ENCODE results near the gene GOLGB1. TPM values are rescaled to one million over a fixed set of nuclear protein-coding genes. Genes with fewer than 3 reads are reported as not detected.

GOLGB1 gene
- total and polyA plus RNA-seq, 2 donors (not counting 3 experiments of a cell fraction or from before 2014, with no cell fraction given) = 7.4 to 42.7 TPM

DNA sequence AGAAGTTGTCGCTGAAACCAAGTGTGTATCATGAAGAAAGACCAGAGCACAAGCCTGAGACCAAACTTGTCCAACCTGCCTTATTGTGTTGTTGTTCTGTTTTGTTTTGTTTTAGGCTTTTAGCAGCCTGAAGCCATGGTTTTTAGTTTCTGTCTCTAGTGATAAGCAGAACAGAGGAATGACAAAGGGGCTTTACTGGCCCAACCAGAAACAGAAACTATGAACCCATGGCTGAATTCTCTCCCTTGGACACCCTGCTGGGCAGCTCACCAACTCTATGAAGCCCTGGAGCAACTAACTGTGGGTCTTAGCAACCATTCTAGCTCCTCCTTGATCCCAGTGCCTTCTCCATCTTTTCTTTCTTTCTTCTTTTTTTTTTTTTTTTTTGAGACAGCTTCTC lies 119.2 kb downstream of the GOLGB1 start:
- H3K9me3 ChIP-seq (replicated peaks; ENCODE audit: control insufficient read depth, insufficient read depth, low read length) = no peaks in the 10 kb centered on the region
- dilution Hi-C loops (cut with MboI; ENCODE audit: extremely low pct_ligation_motif_present, low sequenced_read_pairs) (no loop called here), intact Hi-C loops (cut with micrococcal nuclease) (no loop called here)
- H3K9me1 ChIP-seq (replicated peaks; ENCODE audit: control insufficient read depth, extremely low read depth, insufficient read depth, low read length) = no peaks in the 10 kb centered on the region
- no peak overlapping the region for H2AFZ ChIP-seq (ENCODE audit: low read depth, low read length)
- no peak overlapping the region for H3K27ac ChIP-seq (ENCODE audit: insufficient read depth, low read depth, low read length)
- H3K36me3 ChIP-seq (ENCODE audit: control insufficient read depth in 2 of 2, extremely low read depth in 1 of 2, insufficient read depth in 2 of 2, low read length in 2 of 2) = peaks cover 2% of the 10 kb centered on the region in 2 experiments
- no peak overlapping the region for H3K9ac ChIP-seq (replicated peaks; ENCODE audit: extremely low read depth, insufficient read depth, low read length)
- CTCF ChIA-PET = interaction anchor here (0.7 kb wide), 1 partner anchor 671 kb away, joined by 3 read pairs; no protein-coding TSS in a partner anchor
- no peaks in the 10 kb centered on the region for H4K20me1 ChIP-seq (replicated peaks; ENCODE audit: control insufficient read depth, extremely low read depth, insufficient read depth, low read length)
- H3K4me2 ChIP-seq (ENCODE audit: insufficient read depth, low read length) = no peak overlapping the region
- POLR2A ChIA-PET = interaction anchor here (0.6 to 0.7 kb wide), 2 partner anchors 10 to 533 kb away, joined by 3 read pairs; no protein-coding TSS in a partner anchor
- H3K79me2 ChIP-seq (ENCODE audit: control insufficient read depth, insufficient read depth, low read length) = no peaks in the 10 kb centered on the region
- no peaks in the 10 kb centered on the region for H3K27me3 ChIP-seq (ENCODE audit: control insufficient read depth in 2 of 2, insufficient read depth in 2 of 2, low read length in 2 of 2)
- TF ChIP-seq JUN (IDR thresholded peaks at IDR 0.05; ENCODE audit: borderline replicate concordance, insufficient read depth, insufficient read length, low read depth) (no peak), POLR2AphosphoS5 (IDR thresholded peaks at IDR 0.05; ENCODE audit: insufficient read depth, low read depth, low read length) (no peak), POLR2A (IDR thresholded peaks at IDR 0.05; ENCODE audit: low read depth, low read length) (no peak), MYC (IDR thresholded peaks at IDR 0.05; ENCODE audit: low read depth, low read length) (no peak), EZH2 (IDR thresholded peaks at IDR 0.05; ENCODE audit: borderline replicate concordance, low read depth, low read length, severe bottlenecking) (no peak), FOS (IDR thresholded peaks at IDR 0.05; ENCODE audit: borderline replicate concordance, insufficient read depth, low read length) (no peak), GATA2 (IDR thresholded peaks at IDR 0.05; ENCODE audit: insufficient read depth, insufficient read length, low read depth, low read length) (no peak)
- TF ChIP-seq, protein P1, sequence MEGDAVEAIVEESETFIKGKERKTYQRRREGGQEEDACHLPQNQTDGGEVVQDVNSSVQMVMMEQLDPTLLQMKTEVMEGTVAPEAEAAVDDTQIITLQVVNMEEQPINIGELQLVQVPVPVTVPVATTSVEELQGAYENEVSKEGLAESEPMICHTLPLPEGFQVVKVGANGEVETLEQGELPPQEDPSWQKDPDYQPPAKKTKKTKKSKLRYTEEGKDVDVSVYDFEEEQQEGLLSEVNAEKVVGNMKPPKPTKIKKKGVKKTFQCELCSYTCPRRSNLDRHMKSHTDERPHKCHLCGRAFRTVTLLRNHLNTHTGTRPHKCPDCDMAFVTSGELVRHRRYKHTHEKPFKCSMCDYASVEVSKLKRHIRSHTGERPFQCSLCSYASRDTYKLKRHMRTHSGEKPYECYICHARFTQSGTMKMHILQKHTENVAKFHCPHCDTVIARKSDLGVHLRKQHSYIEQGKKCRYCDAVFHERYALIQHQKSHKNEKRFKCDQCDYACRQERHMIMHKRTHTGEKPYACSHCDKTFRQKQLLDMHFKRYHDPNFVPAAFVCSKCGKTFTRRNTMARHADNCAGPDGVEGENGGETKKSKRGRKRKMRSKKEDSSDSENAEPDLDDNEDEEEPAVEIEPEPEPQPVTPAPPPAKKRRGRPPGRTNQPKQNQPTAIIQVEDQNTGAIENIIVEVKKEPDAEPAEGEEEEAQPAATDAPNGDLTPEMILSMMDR (IDR thresholded peaks at IDR 0.05; ENCODE audit: extremely low read depth in 1 of 2, insufficient read depth in 1 of 2, low read depth in 1 of 2, low read length in 2 of 2) = no peak
- TF ChIP-seq, protein P2, sequence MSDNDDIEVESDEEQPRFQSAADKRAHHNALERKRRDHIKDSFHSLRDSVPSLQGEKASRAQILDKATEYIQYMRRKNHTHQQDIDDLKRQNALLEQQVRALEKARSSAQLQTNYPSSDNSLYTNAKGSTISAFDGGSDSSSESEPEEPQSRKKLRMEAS (IDR thresholded peaks at IDR 0.05; ENCODE audit: insufficient read depth, insufficient read length) = no peak
- DNase-seq (ENCODE audit: low read depth, low spot score) (no peak), FAIRE-seq (no peak)
- no TSS peak for BruUV-seq (replicated peaks)
- no peaks in the 10 kb centered on the region for H3K4me1 ChIP-seq (ENCODE audit: control insufficient read depth, extremely low read depth, insufficient read depth, low read length)
- H3K4me3 ChIP-seq (replicated peaks in 1 of 3; ENCODE audit: insufficient read depth in 1 of 3, low read depth in 1 of 3, low read length in 3 of 3) = no peak overlapping the region
